C4-2B (cell line): ENCODE results near the gene RAB26.
"Not testable (repeated sequence)": the region's sequence is repeated elsewhere in the genome, so short reads cannot be mapped to it uniquely, and the experiment has no call there.

Experiments used
- CTCF ChIP-seq: fragments of 450-650 bp; conservative IDR thresholded peaks from 2 replicates; pipeline ENCODE4 v1.5.1; 2017; ENCODE audit warnings: mild to moderate bottlenecking
- ZFX ChIP-seq: fragments of 450-650 bp; IDR thresholded peaks from 2 replicates; pipeline ENCODE4 v1.6.1; 2017

GRCh38 chr16:2109872-2110271, 38.6 kb upstream of the RAB26 start:
- TF ChIP-seq CTCF, ZFX: not testable (repeated sequence)
